ENCODE data around the gene CHPT1.

DNA sequence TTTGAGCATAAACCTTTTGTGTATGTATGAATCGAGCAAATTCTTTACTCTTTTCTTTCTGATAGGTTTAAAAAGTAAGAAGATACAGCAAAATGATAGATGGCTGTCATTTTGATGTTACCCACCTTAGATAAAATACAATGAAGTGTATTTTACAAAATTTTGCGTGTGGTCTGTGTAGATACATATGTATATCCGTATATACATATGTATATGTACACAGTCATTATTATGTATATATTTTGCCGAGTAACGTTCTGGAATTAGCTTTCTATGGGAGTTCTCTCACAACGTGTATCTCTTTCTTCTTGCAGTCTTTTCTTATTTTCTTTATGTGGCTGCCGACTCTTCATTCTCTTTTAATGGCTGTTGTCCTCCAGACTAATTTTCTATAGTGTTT lies 32.4 kb upstream of the CHPT1 start:
- TF ChIP-seq, protein P1, sequence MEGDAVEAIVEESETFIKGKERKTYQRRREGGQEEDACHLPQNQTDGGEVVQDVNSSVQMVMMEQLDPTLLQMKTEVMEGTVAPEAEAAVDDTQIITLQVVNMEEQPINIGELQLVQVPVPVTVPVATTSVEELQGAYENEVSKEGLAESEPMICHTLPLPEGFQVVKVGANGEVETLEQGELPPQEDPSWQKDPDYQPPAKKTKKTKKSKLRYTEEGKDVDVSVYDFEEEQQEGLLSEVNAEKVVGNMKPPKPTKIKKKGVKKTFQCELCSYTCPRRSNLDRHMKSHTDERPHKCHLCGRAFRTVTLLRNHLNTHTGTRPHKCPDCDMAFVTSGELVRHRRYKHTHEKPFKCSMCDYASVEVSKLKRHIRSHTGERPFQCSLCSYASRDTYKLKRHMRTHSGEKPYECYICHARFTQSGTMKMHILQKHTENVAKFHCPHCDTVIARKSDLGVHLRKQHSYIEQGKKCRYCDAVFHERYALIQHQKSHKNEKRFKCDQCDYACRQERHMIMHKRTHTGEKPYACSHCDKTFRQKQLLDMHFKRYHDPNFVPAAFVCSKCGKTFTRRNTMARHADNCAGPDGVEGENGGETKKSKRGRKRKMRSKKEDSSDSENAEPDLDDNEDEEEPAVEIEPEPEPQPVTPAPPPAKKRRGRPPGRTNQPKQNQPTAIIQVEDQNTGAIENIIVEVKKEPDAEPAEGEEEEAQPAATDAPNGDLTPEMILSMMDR (IDR thresholded peaks at IDR 0.05; ENCODE audit: extremely low read depth in 1 of 2, insufficient read depth in 1 of 2, low read depth in 1 of 2, low read length in 2 of 2) = no peak
- TF ChIP-seq POLR2AphosphoS5 (IDR thresholded peaks at IDR 0.05; ENCODE audit: insufficient read depth, low read depth, low read length) (no peak), EZH2 (IDR thresholded peaks at IDR 0.05; ENCODE audit: borderline replicate concordance, low read depth, low read length, severe bottlenecking) (no peak), POLR2A (IDR thresholded peaks at IDR 0.05; ENCODE audit: low read depth, low read length) (no peak), FOS (IDR thresholded peaks at IDR 0.05; ENCODE audit: borderline replicate concordance, insufficient read depth, low read length) (no peak)
- TF ChIP-seq, protein P2, sequence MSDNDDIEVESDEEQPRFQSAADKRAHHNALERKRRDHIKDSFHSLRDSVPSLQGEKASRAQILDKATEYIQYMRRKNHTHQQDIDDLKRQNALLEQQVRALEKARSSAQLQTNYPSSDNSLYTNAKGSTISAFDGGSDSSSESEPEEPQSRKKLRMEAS (IDR thresholded peaks at IDR 0.05; ENCODE audit: insufficient read depth, insufficient read length) = no peak

All from endothelial cell of umbilical vein (primary cell).